ENCODE results near the gene PTCH1. TPM values are rescaled to one million over a fixed set of nuclear protein-coding genes. Genes with fewer than 3 reads are reported as not detected.

The PTCH1 gene
- polyA plus RNA-seq, 1 donor = 5.2 TPM

DNA sequence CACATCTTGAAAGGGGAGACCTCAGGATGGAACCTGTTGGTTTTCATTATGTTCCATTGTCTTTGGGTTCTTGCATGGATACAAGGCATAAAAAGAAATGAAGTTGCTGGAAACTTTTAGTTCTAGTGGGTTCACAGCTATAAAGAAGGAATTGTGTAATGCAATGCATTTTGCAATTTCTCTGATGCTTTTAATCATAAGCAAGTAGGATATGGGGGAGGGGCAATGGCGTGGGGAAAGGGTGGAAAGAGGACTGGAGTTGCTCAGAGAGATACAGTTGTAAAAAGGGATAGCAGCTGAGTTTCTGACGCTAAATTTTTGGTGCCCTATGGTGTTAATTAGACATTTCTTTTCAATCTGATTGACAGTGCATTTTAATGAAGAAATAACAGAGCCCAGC is 110.7 kb downstream of the PTCH1 start:
- no peak for DNase-seq (ENCODE audit: low read depth)

DNA sequence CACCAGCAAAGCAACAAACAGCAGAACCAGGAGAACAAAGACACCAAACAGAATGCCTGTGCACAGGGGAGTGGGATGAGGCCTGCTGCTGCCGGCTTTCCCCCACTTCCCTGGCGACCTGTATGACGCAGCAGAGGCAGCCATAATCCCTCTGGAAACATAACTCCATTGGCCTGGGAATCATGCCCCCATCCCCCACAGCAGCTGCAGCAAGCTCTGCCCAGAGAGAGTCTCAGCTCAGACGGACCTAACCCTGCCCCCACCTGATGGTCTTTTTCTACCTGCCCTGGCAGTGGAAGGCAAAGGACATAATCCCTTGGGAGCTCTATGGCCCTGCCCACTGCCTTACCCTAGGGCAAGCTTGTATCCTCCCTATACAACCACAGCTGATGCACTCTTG is 117.5 kb downstream of the PTCH1 start:
- no peak for DNase-seq (ENCODE audit: low read depth)

Other genes starting within 250 kb of the PTCH1 start
- gene FANCC, start 199.3 kb downstream of the PTCH1 start, polyA plus RNA-seq (ENCODE audit: insufficient read length) = 15.3 TPM

All from forelimb muscle (tissue), 1 donor.